H9 (cell line): ENCODE results near the gene ARHGAP15. TPM values are rescaled to one million over a fixed set of nuclear protein-coding genes. Genes with fewer than 3 reads are reported as not detected.

Experiments used
- DNase-seq: peaks from one replicate; pipeline ENCODE4 v3.0.0-alpha.2; 2017
- H2AFZ ChIP-seq: one replicate; pipeline ENCODE4 v1.6.1; 2013; ENCODE audit warnings: mild to moderate bottlenecking, low read length, control low read depth, moderate library complexity
- H2AK5ac ChIP-seq: 2 replicates; pipeline ENCODE4 v1.6.1; 2013; ENCODE audit warnings: low read length, control low read depth, mixed read lengths; ENCODE audit not compliant: insufficient read length
- H2BK120ac ChIP-seq: one replicate; pipeline ENCODE4 v1.6.1; 2013; ENCODE audit warnings: low read depth, mild to moderate bottlenecking, low read length, control low read depth, inconsistent platforms; ENCODE audit not compliant: poor library complexity, severe bottlenecking
- H2BK12ac ChIP-seq: 2 replicates; pipeline ENCODE4 v1.6.1; 2013; ENCODE audit warnings: low read length, control low read depth, mixed read lengths, low read depth; ENCODE audit not compliant: insufficient read length
- H2BK15ac ChIP-seq: 2 replicates; pipeline ENCODE4 v1.6.1; 2013; ENCODE audit warnings: low read depth, low read length, control low read depth
- H2BK20ac ChIP-seq: one replicate; pipeline ENCODE4 v1.6.1; 2013; ENCODE audit warnings: low read depth, mild to moderate bottlenecking, low read length, control low read depth, inconsistent platforms; ENCODE audit not compliant: poor library complexity, severe bottlenecking
- H2BK5ac ChIP-seq: 2 replicates; pipeline ENCODE4 v1.6.1; 2013; ENCODE audit warnings: low read length, control low read depth, mixed read lengths; ENCODE audit not compliant: insufficient read length
- H3K14ac ChIP-seq: 2 replicates; pipeline ENCODE4 v1.6.1; 2013; ENCODE audit warnings: low read length, control low read depth; ENCODE audit not compliant: insufficient read depth
- H3K18ac ChIP-seq: 2 replicates; pipeline ENCODE4 v1.6.1; 2013; ENCODE audit warnings: low read depth, mild to moderate bottlenecking, mixed read lengths, low read length, control low read depth; ENCODE audit not compliant: insufficient read length
- H3K23ac ChIP-seq: 2 replicates; pipeline ENCODE4 v1.6.1; 2013; ENCODE audit warnings: low read length, control low read depth, mixed read lengths, low read depth; ENCODE audit not compliant: insufficient read length
- H3K23me2 ChIP-seq: 2 replicates; pipeline ENCODE4 v1.6.1; 2013; ENCODE audit warnings: low read depth, mild to moderate bottlenecking, mixed read lengths, low read length, control low read depth; ENCODE audit not compliant: insufficient read length, poor library complexity, severe bottlenecking
- H3K27ac ChIP-seq: 2 replicates; pipeline ENCODE4 v1.5.1; 2013; ENCODE audit warnings: low read length, control low read depth, mixed read lengths, low read depth; ENCODE audit not compliant: insufficient read length
- H3K27me3 ChIP-seq: 2 replicates; pipeline ENCODE4 v1.6.1; 2013; ENCODE audit warnings: low read length, control low read depth, inconsistent platforms; ENCODE audit not compliant: insufficient read depth
- H3K4ac ChIP-seq: 2 replicates; pipeline ENCODE4 v1.6.1; 2013; ENCODE audit warnings: low read depth, mild to moderate bottlenecking, control low read depth, inconsistent platforms, low read length, moderate library complexity
- H3K4me1 ChIP-seq: 2 replicates; pipeline ENCODE4 v1.6.1; 2013; ENCODE audit warnings: low read length, control low read depth, inconsistent platforms; ENCODE audit not compliant: insufficient read depth
- H3K4me2 ChIP-seq: 2 replicates; pipeline ENCODE4 v1.6.1; 2013; ENCODE audit warnings: low read length, control low read depth, mixed read lengths; ENCODE audit not compliant: insufficient read length, insufficient read depth
- H3K56ac ChIP-seq: 2 replicates; pipeline ENCODE4 v1.6.1; 2013; ENCODE audit warnings: low read depth, mild to moderate bottlenecking, mixed read lengths, low read length, control low read depth; ENCODE audit not compliant: insufficient read length
- H3K79me1 ChIP-seq: 2 replicates; pipeline ENCODE4 v1.6.1; 2013; ENCODE audit warnings: low read depth, mild to moderate bottlenecking, moderate library complexity, low read length, control low read depth, inconsistent platforms; ENCODE audit not compliant: insufficient read depth, poor library complexity, severe bottlenecking
- H3K79me2 ChIP-seq: 2 replicates; pipeline ENCODE4 v1.6.1; 2013; ENCODE audit warnings: low read length, control low read depth, inconsistent platforms; ENCODE audit not compliant: insufficient read depth
- H3K9ac ChIP-seq: 2 replicates; pipeline ENCODE4 v1.6.1; 2013; ENCODE audit warnings: low read length, control low read depth, mixed read lengths; ENCODE audit not compliant: insufficient read length; ENCODE audit errors: extremely low read depth
- H3K9me3 ChIP-seq: one replicate; pipeline ENCODE4 v1.6.1; 2013; ENCODE audit warnings: low read depth, low read length, inconsistent platforms; ENCODE audit not compliant: control insufficient read depth
- H3T11ph ChIP-seq: one replicate; pipeline ENCODE4 v1.6.1; 2013; ENCODE audit warnings: mild to moderate bottlenecking, low read length, control low read depth, inconsistent platforms
- H4K20me1 ChIP-seq: one replicate; pipeline ENCODE4 v1.6.1; 2013; ENCODE audit not compliant: control insufficient read depth, insufficient read length, insufficient read depth
- H4K5ac ChIP-seq: 2 replicates; pipeline ENCODE4 v1.6.1; 2013; ENCODE audit warnings: low read depth, mild to moderate bottlenecking, mixed read lengths, low read length, control low read depth; ENCODE audit not compliant: insufficient read length
- H4K8ac ChIP-seq: replicated peaks from 2 replicates; pipeline ENCODE4 v1.6.1; 2013; ENCODE audit warnings: low read length, control low read depth, mixed read lengths, low read depth; ENCODE audit not compliant: insufficient read length
- H4K91ac ChIP-seq: 2 replicates; pipeline ENCODE4 v1.6.1; 2013; ENCODE audit warnings: low read depth, mild to moderate bottlenecking, moderate library complexity, mixed read lengths, low read length, control low read depth; ENCODE audit not compliant: insufficient read length
- H3K27ac Mint-ChIP-seq, 3 experiments: 2 replicates in 2 of 3; 3 replicates in 1 of 3; pipeline ENCODE4 v1.8.0; 2020 to 2021; ENCODE audit warnings: mixed read lengths in 3 of 3, mild to moderate bottlenecking in 1 of 3, moderate library complexity in 1 of 3
- H3K27me3 Mint-ChIP-seq: 2 replicates; pipeline ENCODE4 v1.8.0; 2021; ENCODE audit warnings: low read depth, mild to moderate bottlenecking, moderate library complexity, mixed read lengths
- H3K36me3 Mint-ChIP-seq, 3 experiments: 2 replicates in 2 of 3; 3 replicates in 1 of 3; pipeline ENCODE4 v1.8.0; 2020 to 2021; ENCODE audit warnings: low read depth in 3 of 3, mixed read lengths in 3 of 3; ENCODE audit not compliant: insufficient read depth in 1 of 3
- H3K4me1 Mint-ChIP-seq, 2 experiments: 2 replicates each; pipeline ENCODE4 v1.8.0; 2020; ENCODE audit warnings: mixed read lengths in 2 of 2
- H3K4me3 Mint-ChIP-seq, 2 experiments: 2 replicates in 1 of 2; 3 replicates in 1 of 2; pipeline ENCODE4 v1.8.0; 2020 to 2021; ENCODE audit warnings: mild to moderate bottlenecking in 2 of 2, mixed read lengths in 2 of 2, moderate library complexity in 1 of 2
- H3K9me3 Mint-ChIP-seq, 2 experiments: 2 replicates in 1 of 2; 3 replicates in 1 of 2; pipeline ENCODE4 v1.8.0; 2020; ENCODE audit warnings: mild to moderate bottlenecking in 2 of 2, mixed read lengths in 2 of 2, moderate library complexity in 1 of 2
- CTCF ChIP-seq: fragments of 200-600 bp; sonication (generic); conservative IDR thresholded peaks from 3 replicates; pipeline ENCODE4 v1.8.0; 2021; ENCODE audit warnings: antibody characterized with exemption, mild to moderate bottlenecking
- WGBS: extraction: QIAGEN DNeasy Blood & Tissue Kit; methylation state at CpG from one replicate; pipeline ENCODE4 v1.1.7; 2013; ENCODE audit warnings: missing lambda C conversion rate, low lambda C conversion rate, mixed read lengths; ENCODE audit not compliant: insufficient read length; ENCODE audit errors: extremely low coverage; 5-methylcytosine and 5-hydroxymethylcytosine counted together
- total RNA-seq: library from RNA; stranded (reverse); gene quantifications from 2 replicates; pipeline ENCODE4 v1.2.1, GENCODE V29; 2021

The ARHGAP15 gene
- total RNA-seq, 1 experiment from 2014 or later: not detected

GRCh38 chr2:143296089-143296488 is 166.9 kb downstream of the ARHGAP15 start:
- Histone ChIP-seq H3K18ac (no peak overlapping the region), H2BK120ac (no peak overlapping the region), H3T11ph (no peak overlapping the region), H2BK15ac (no peak overlapping the region), H3K4me2 (peak overlapping the region; percentile 35), H3K4me1 (no peaks in the 10 kb centered on the region; the same call in 1 of the 2 replicates), H3K27ac (no peak overlapping the region), H2AFZ (no peak overlapping the region), H4K91ac (no peak overlapping the region), H3K9me3 (no peaks in the 10 kb centered on the region), H3K79me1 (no peaks in the 10 kb centered on the region), H4K5ac (no peak overlapping the region), H3K27me3 (no peaks in the 10 kb centered on the region), H3K9ac (peak overlapping the region; percentile 23), H4K8ac (no peak overlapping the region), H3K56ac (no peak overlapping the region), H3K23ac (no peak overlapping the region), H2BK20ac (no peak overlapping the region), H2AK5ac (no peak overlapping the region), H3K14ac (no peak overlapping the region), H2BK12ac (no peak overlapping the region), H3K79me2 (no peaks in the 10 kb centered on the region), H2BK5ac (no peak overlapping the region), H3K4ac (no peak overlapping the region), H4K20me1 (no peaks in the 10 kb centered on the region), H3K23me2 (no peaks in the 10 kb centered on the region)
- Mint-ChIP-seq H3K4me3 (no peak overlapping the region), H3K36me3 (no peaks in the 10 kb centered on the region), H3K9me3 (no peaks in the 10 kb centered on the region), H3K27ac (peak overlapping the region in 1 of 3 experiments; percentile 78; a peak in 3 of 7 replicates), H3K27me3 (no peaks in the 10 kb centered on the region), H3K4me1 (peaks cover 7 to 10% of the 10 kb centered on the region in 2 experiments)
- no peak for TF ChIP-seq CTCF
- DNase-seq: no peak
- WGBS: no CpG with 5 or more reads among the region's 3 CpGs
